Fibroblast of upper back skin (primary cell): ENCODE results near the gene APOA4.
A peak's percentile ranks its signal among the peaks of the same experiment; 100 is the strongest.

Source experiments
- DNase-seq: peaks from one replicate; pipeline ENCODE4 v3.0.0-alpha.2; 2013

The APOA4 gene

GRCh38 chr11:116772443-116773202 lies 50.5 kb downstream of the APOA4 start, which contains the start of gene BUD13:
TSS of gene BUD13 (minus strand) at chr11:116772987. CDS start at chr11:116772964, 23 bp downstream.
- DNase-seq = peak; percentile 77

GRCh38 chr11:116771935-116772334 lies 51.2 kb downstream of the APOA4 start:
- no peak for DNase-seq
